B cell (primary cell): ENCODE results near the gene KIF27. TPM values are rescaled to one million over a fixed set of nuclear protein-coding genes. Genes with fewer than 3 reads are reported as not detected.

Experiments used
- ATAC-seq: fragments of 200-7000 bp; cut with Tn5 transposase; one replicate; pipeline ENCODE4 v1.10.0; 2021; ENCODE audit warnings: low read depth, mild to moderate bottlenecking, moderate number of reproducible peaks, moderate library complexity
- CTCF ChIA-PET: fragments of 350-600 bp; sonication (Branson Sonifier 250); formaldehyde crosslinking; loops from one replicate; lab custom pipeline; 2021; ENCODE audit warnings: antibody characterized with exemption, inconsistent platforms; lab: Charles Lee
- POLR2A ChIA-PET: fragments of 350-600 bp; sonication (Branson Sonifier 250); formaldehyde crosslinking; loops from one replicate; lab custom pipeline; 2021; ENCODE audit warnings: antibody characterized with exemption; lab: Charles Lee
- DNase-seq: peaks from one replicate; pipeline ENCODE4 v3.0.0; 2013
- H2AFZ ChIP-seq: 2 replicates; pipeline ENCODE4 v1.6.1; 2012; ENCODE audit warnings: mild to moderate bottlenecking, low read depth, low read length; ENCODE audit not compliant: insufficient read depth, poor library complexity, severe bottlenecking
- H3K27ac ChIP-seq, 2 donors: 1 replicate in 1 of 2; 2 replicates in 1 of 2; pipeline ENCODE4 v1.5.1; 2012 to 2013; ENCODE audit warnings: low read length in 2 of 2, mild to moderate bottlenecking in 2 of 2, moderate library complexity in 1 of 2
- H3K27me3 ChIP-seq, 4 experiments: fragments of 200-600 bp in 1 of 4; sonication (generic) in 1 of 4; replicated peaks in 1 of 4; 1 replicate in 2 of 4; 2 replicates in 2 of 4; pipeline versions ENCODE4 v1.6.1 to v1.7.0; 2013 to 2016; ENCODE audit warnings: low read length in 3 of 4, mild to moderate bottlenecking in 2 of 4, mixed read lengths in 1 of 4, moderate library complexity in 1 of 4; ENCODE audit not compliant: insufficient read depth in 4 of 4, control insufficient read depth in 3 of 4; ENCODE audit errors: control extremely low read depth in 1 of 4
- H3K36me3 ChIP-seq, 2 experiments: replicated peaks in 1 of 2; 1 replicate in 1 of 2; 2 replicates in 1 of 2; pipeline versions ENCODE4 v1.6.1 to v1.7.1; 2013; ENCODE audit warnings: low read length in 1 of 2; ENCODE audit not compliant: insufficient read depth in 2 of 2, control insufficient read depth in 1 of 2; ENCODE audit errors: control extremely low read depth in 1 of 2, extremely low read depth in 1 of 2
- H3K4me1 ChIP-seq, 2 donors: fragments of 200-600 bp in 1 of 2; sonication (generic) in 1 of 2; 1 replicate in 1 of 2; 2 replicates in 1 of 2; pipeline versions ENCODE4 v1.5.1 to v1.6.1; 2013 to 2017; ENCODE audit warnings: low read length in 2 of 2; ENCODE audit not compliant: control insufficient read depth in 2 of 2, insufficient read depth in 2 of 2
- H3K4me2 ChIP-seq: replicated peaks from 2 replicates; pipeline ENCODE3; 2012; ENCODE audit warnings: mild to moderate bottlenecking, low read depth, low read length; ENCODE audit not compliant: poor library complexity, severe bottlenecking
- H3K4me3 ChIP-seq, 5 experiments: fragments of 200-600 bp in 1 of 5; sonication (generic) in 1 of 5; 1 replicate in 3 of 5; 2 replicates in 2 of 5; pipeline versions ENCODE4 v1.5.1 to v1.7.0; 2011 to 2016; ENCODE audit warnings: low read length in 4 of 5, mild to moderate bottlenecking in 4 of 5, low read depth in 2 of 5, control low read depth in 1 of 5, moderate library complexity in 1 of 5; ENCODE audit not compliant: insufficient read depth in 1 of 5; ENCODE audit errors: control extremely low read depth in 1 of 5, extremely low read depth in 1 of 5
- H3K79me2 ChIP-seq: fragments of 200-600 bp; sonication (generic); one replicate; pipeline ENCODE4 v1.6.0; 2016; ENCODE audit warnings: low read length; ENCODE audit not compliant: control insufficient read depth, insufficient read depth
- H3K9ac ChIP-seq: fragments of 200-600 bp; sonication (generic); 2 replicates; pipeline ENCODE4 v1.6.1; 2017; ENCODE audit warnings: mild to moderate bottlenecking, low read length, moderate library complexity
- H3K9me3 ChIP-seq, 3 donors: one replicate each; pipeline versions ENCODE4 v1.6.1 to v1.7.1; 2013; ENCODE audit warnings: low read length in 2 of 3; ENCODE audit not compliant: control insufficient read depth in 2 of 3, insufficient read depth in 1 of 3; ENCODE audit errors: control extremely low read depth in 1 of 3
- H4K20me1 ChIP-seq: 2 replicates; pipeline ENCODE4 v1.6.0; 2012; ENCODE audit warnings: mild to moderate bottlenecking, low read length; ENCODE audit not compliant: insufficient read depth, control insufficient read depth, poor library complexity, severe bottlenecking
- H3K27ac Mint-ChIP-seq: one replicate; pipeline ENCODE4 v1.8.0; 2021; ENCODE audit warnings: mixed read lengths
- H3K27me3 Mint-ChIP-seq: one replicate; pipeline ENCODE4 v1.8.0; 2021; ENCODE audit warnings: mixed read lengths
- H3K4me1 Mint-ChIP-seq: one replicate; pipeline ENCODE4 v1.8.0; 2021; ENCODE audit warnings: mixed read lengths
- H3K4me3 Mint-ChIP-seq: one replicate; pipeline ENCODE4 v1.8.0; 2021; ENCODE audit warnings: mixed read lengths
- H3K9me3 Mint-ChIP-seq: one replicate; pipeline ENCODE4 v1.8.0; 2022; ENCODE audit warnings: mixed read lengths; ENCODE audit not compliant: insufficient read depth
- EZH2 ChIP-seq: IDR thresholded peaks from 2 replicates; pipeline ENCODE4 v1.6.1; 2012; ENCODE audit warnings: borderline replicate concordance, low read depth, mild to moderate bottlenecking, moderate library complexity, low read length; ENCODE audit not compliant: insufficient read depth, poor library complexity, severe bottlenecking
- WGBS: methylation state at CpG from one replicate; pipeline ENCODE4 v1.1.5; 2013; ENCODE audit warnings: missing lambda C conversion rate; ENCODE audit not compliant: insufficient coverage; 5-methylcytosine and 5-hydroxymethylcytosine counted together
- intact Hi-C: fragments of 100-400 bp; cut with micrococcal nuclease; formaldehyde crosslinking; loops from one replicate; pipeline ENCODE4 v1.10.0; 2022
- polyA plus RNA-seq: library from polyadenylated mRNA; depleted of rRNA; stranded (reverse); fragments of >200 nt; gene quantifications from 2 replicates; pipeline ENCODE4 v1.2.3, GENCODE V29; 2012
- total RNA-seq, 2 donors: library from RNA; stranded (reverse); fragments of 120-200 nt in 1 of 2; gene quantifications; 1 replicate in 1 of 2; 2 replicates in 1 of 2; pipeline versions ENCODE4 v1.2.3 to v1.2.4, GENCODE V29; 2013 to 2022
- TF ChIP-seq, protein P1 (sequence below): fragments of 200-600 bp; IDR thresholded peaks from one replicate; pipeline ENCODE4 v1.8.0; 2022; ENCODE audit warnings: antibody characterized with exemption, mild to moderate bottlenecking

The KIF27 gene
- total and polyA plus RNA-seq, 2 donors (not counting 1 experiment from before 2014, with no cell fraction given) = 0.76 to 10.0 TPM

GRCh38 chr9:83800236-83801033, 120.8 kb downstream of the KIF27 start:
- Histone ChIP-seq H3K27ac (no peak overlapping the region), H3K9ac (no peak overlapping the region), H3K9me3 (peaks cover 0 to 5% (median 0%) of the 10 kb centered on the region in 3 donors), H3K27me3 (no peaks in the 10 kb centered on the region), H3K4me2 (no peak overlapping the region), H4K20me1 (no peaks in the 10 kb centered on the region), H2AFZ (no peak overlapping the region), H3K4me3 (no peak overlapping the region), H3K36me3 (peaks cover 0 to 9% of the 10 kb centered on the region in 2 experiments), H3K4me1 (no peaks in the 10 kb centered on the region), H3K79me2 (no peaks in the 10 kb centered on the region)
- 94% methylated on average over 9 of the region's 13 CpGs for WGBS
- Mint-ChIP-seq H3K27ac (no peak overlapping the region), H3K4me1 (no peaks in the 10 kb centered on the region), H3K9me3 (no peaks in the 10 kb centered on the region), H3K27me3 (no peaks in the 10 kb centered on the region), H3K4me3 (no peak overlapping the region)
- ATAC-seq = no peak
- no peak for TF ChIP-seq EZH2
- TF ChIP-seq, protein P1, sequence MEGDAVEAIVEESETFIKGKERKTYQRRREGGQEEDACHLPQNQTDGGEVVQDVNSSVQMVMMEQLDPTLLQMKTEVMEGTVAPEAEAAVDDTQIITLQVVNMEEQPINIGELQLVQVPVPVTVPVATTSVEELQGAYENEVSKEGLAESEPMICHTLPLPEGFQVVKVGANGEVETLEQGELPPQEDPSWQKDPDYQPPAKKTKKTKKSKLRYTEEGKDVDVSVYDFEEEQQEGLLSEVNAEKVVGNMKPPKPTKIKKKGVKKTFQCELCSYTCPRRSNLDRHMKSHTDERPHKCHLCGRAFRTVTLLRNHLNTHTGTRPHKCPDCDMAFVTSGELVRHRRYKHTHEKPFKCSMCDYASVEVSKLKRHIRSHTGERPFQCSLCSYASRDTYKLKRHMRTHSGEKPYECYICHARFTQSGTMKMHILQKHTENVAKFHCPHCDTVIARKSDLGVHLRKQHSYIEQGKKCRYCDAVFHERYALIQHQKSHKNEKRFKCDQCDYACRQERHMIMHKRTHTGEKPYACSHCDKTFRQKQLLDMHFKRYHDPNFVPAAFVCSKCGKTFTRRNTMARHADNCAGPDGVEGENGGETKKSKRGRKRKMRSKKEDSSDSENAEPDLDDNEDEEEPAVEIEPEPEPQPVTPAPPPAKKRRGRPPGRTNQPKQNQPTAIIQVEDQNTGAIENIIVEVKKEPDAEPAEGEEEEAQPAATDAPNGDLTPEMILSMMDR = no peak
- intact Hi-C loops = no loop called here
- no peak for DNase-seq
- ChIA-PET POLR2A (no interaction called here), CTCF (no interaction called here)

GRCh38 chr9:83794051-83794450, 127.2 kb downstream of the KIF27 start:
- no peak overlapping the region for H3K27ac Mint-ChIP-seq
- DNase-seq (no peak), ATAC-seq (no peak)
- H3K4me2 ChIP-seq = no peak overlapping the region
- intact Hi-C loops = no loop called here
- H3K27me3 Mint-ChIP-seq = no peaks in the 10 kb centered on the region
- no peaks in the 10 kb centered on the region for H4K20me1 ChIP-seq
- WGBS = no CpG with 5 or more reads among the region's 2 CpGs
- H2AFZ ChIP-seq = no peak overlapping the region
- no peaks in the 10 kb centered on the region for H3K9me3 ChIP-seq
- H3K4me3 ChIP-seq = no peak overlapping the region
- TF ChIP-seq, protein P1 = no peak
- no peak for TF ChIP-seq EZH2
- H3K79me2 ChIP-seq = no peaks in the 10 kb centered on the region
- H3K4me1 Mint-ChIP-seq = no peaks in the 10 kb centered on the region
- H3K27me3 ChIP-seq = no peaks in the 10 kb centered on the region
- ChIA-PET CTCF (no interaction called here), POLR2A (no interaction called here)
- no peaks in the 10 kb centered on the region for H3K9me3 Mint-ChIP-seq
- H3K9ac ChIP-seq = no peak overlapping the region
- H3K4me1 ChIP-seq = no peaks in the 10 kb centered on the region
- H3K36me3 ChIP-seq = peaks cover 0 to 9% of the 10 kb centered on the region in 2 experiments
- no peak overlapping the region for H3K4me3 Mint-ChIP-seq
- no peak overlapping the region for H3K27ac ChIP-seq
